Karpas-422 (cell line): Measurements from ENCODE around the gene CRELD2. TPM values are rescaled to one million over a fixed set of nuclear protein-coding genes. Genes with fewer than 3 reads are reported as not detected.

ENCODE experiments used
- DNase-seq: peaks from one replicate; pipeline ENCODE4 v3.0.0-alpha.2; 2015
- H2AFZ ChIP-seq: fragments of 200-600 bp; sonication (generic); 2 replicates; pipeline ENCODE4 v1.6.1; 2014; ENCODE audit warnings: antibody characterized with exemption, low read length, mixed read lengths
- H3K27ac ChIP-seq: fragments of 200-600 bp; sonication (generic); 2 replicates; pipeline ENCODE4 v1.5.1; 2014; ENCODE audit warnings: mild to moderate bottlenecking, low read length, moderate library complexity
- H3K27me3 ChIP-seq: fragments of 200-600 bp; sonication (generic); 2 replicates; pipeline ENCODE4 v1.6.1; 2014; ENCODE audit warnings: low read length, mixed read lengths
- H3K36me3 ChIP-seq: fragments of 200-600 bp; sonication (generic); 2 replicates; pipeline ENCODE4 v1.6.1; 2014; ENCODE audit warnings: low read length, mixed read lengths; ENCODE audit not compliant: insufficient read depth
- H3K4me1 ChIP-seq: fragments of 200-600 bp; sonication (generic); 2 replicates; pipeline ENCODE4 v1.6.1; 2014; ENCODE audit warnings: mild to moderate bottlenecking, low read length, mixed read lengths
- H3K4me2 ChIP-seq: fragments of 200-600 bp; sonication (generic); 2 replicates; pipeline ENCODE4 v1.6.1; 2014; ENCODE audit warnings: low read length, low read depth, mild to moderate bottlenecking; ENCODE audit not compliant: poor library complexity, severe bottlenecking
- H3K4me3 ChIP-seq: fragments of 200-600 bp; sonication (generic); 2 replicates; pipeline ENCODE4 v1.5.1; 2014; ENCODE audit warnings: mild to moderate bottlenecking, antibody characterized with exemption, low read length, mixed read lengths
- H3K79me2 ChIP-seq: fragments of 200-600 bp; sonication (generic); 2 replicates; pipeline ENCODE4 v1.6.1; 2014; ENCODE audit warnings: mild to moderate bottlenecking, low read length, mixed read lengths
- H3K9ac ChIP-seq: fragments of 200-600 bp; sonication (generic); 2 replicates; pipeline ENCODE4 v1.6.0; 2014; ENCODE audit warnings: low read length
- H3K9me2 ChIP-seq: fragments of 200-600 bp; sonication (generic), shearing (Covaris generic); replicated peaks from 2 replicates; pipeline ENCODE4 v1.6.0; 2014; ENCODE audit warnings: mild to moderate bottlenecking, low read length, moderate library complexity; ENCODE audit not compliant: insufficient read depth
- H3K9me3 ChIP-seq: fragments of 300-700, 200-600 bp; sonication (generic); 2 replicates; pipeline ENCODE4 v1.6.1; 2014; ENCODE audit warnings: low read length, mixed read lengths
- H4K20me1 ChIP-seq: fragments of 200-600 bp; sonication (generic); 2 replicates; pipeline ENCODE4 v1.6.1; 2014; ENCODE audit warnings: mild to moderate bottlenecking, antibody characterized with exemption, low read length, low read depth; ENCODE audit not compliant: insufficient read depth
- total RNA-seq: library from RNA; depleted of rRNA; stranded (reverse); fragments of >200 nt; shearing (Covaris generic); gene quantifications from 2 replicates; pipeline ENCODE4 v1.2.3, GENCODE V29; 2014; ENCODE audit warnings: low replicate concordance

CRELD2 gene
- total RNA-seq, 1 experiment from 2014 or later = 12.7 TPM

GRCh38 chr22:49966774-49967705, 48.6 kb downstream of the CRELD2 start:
- no peak overlapping the region for H3K4me3 ChIP-seq
- no peak overlapping the region for H3K9ac ChIP-seq
- H3K79me2 ChIP-seq = no peaks in the 10 kb centered on the region
- H3K27ac ChIP-seq = no peak overlapping the region
- DNase-seq = peak; percentile 62
- no peaks in the 10 kb centered on the region for H3K9me3 ChIP-seq
- H3K9me2 ChIP-seq = no peaks in the 10 kb centered on the region
- no peaks in the 10 kb centered on the region for H3K27me3 ChIP-seq
- H4K20me1 ChIP-seq = peaks cover 54% of the 10 kb centered on the region
- peaks cover 15% of the 10 kb centered on the region for H3K36me3 ChIP-seq
- H3K4me1 ChIP-seq = peaks cover 36% of the 10 kb centered on the region
- H2AFZ ChIP-seq = no peak overlapping the region
- H3K4me2 ChIP-seq = no peak overlapping the region

GRCh38 chr22:49967706-49968208, 49.3 kb downstream of the CRELD2 start:
- Histone ChIP-seq H3K9ac (no peak overlapping the region), H3K79me2 (no peaks in the 10 kb centered on the region), H2AFZ (no peak overlapping the region), H3K27me3 (no peaks in the 10 kb centered on the region), H4K20me1 (peaks cover 49% of the 10 kb centered on the region), H3K9me3 (no peaks in the 10 kb centered on the region), H3K27ac (no peak overlapping the region), H3K9me2 (no peaks in the 10 kb centered on the region), H3K36me3 (peaks cover 11% of the 10 kb centered on the region), H3K4me1 (peaks cover 31% of the 10 kb centered on the region), H3K4me2 (no peak overlapping the region), H3K4me3 (no peak overlapping the region)
- no peak for DNase-seq

GRCh38 chr22:49968313-49968830, 49.9 kb downstream of the CRELD2 start:
- no peak overlapping the region for H2AFZ ChIP-seq
- H3K9me2 ChIP-seq = no peaks in the 10 kb centered on the region
- H3K27me3 ChIP-seq = no peaks in the 10 kb centered on the region
- no peak overlapping the region for H3K4me3 ChIP-seq
- no peaks in the 10 kb centered on the region for H3K9me3 ChIP-seq
- no peaks in the 10 kb centered on the region for H3K79me2 ChIP-seq
- DNase-seq = no peak
- H3K27ac ChIP-seq = no peak overlapping the region
- peaks cover 30% of the 10 kb centered on the region for H3K4me1 ChIP-seq
- peaks cover 5% of the 10 kb centered on the region; the same call in 1 of the 2 replicates for H3K36me3 ChIP-seq
- no peak overlapping the region for H3K9ac ChIP-seq
- H3K4me2 ChIP-seq = no peak overlapping the region
- peaks cover 43% of the 10 kb centered on the region; the same call in 1 of the 2 replicates for H4K20me1 ChIP-seq

- no peak for DNase-seq
Observed at GRCh38 chr22:49968831-49969661, 50.6 kb downstream of the CRELD2 start.

GRCh38 chr22:49969751-49970527, 51.5 kb downstream of the CRELD2 start:
- peaks cover 27% of the 10 kb centered on the region for H3K4me1 ChIP-seq
- no peaks in the 10 kb centered on the region for H3K36me3 ChIP-seq
- H4K20me1 ChIP-seq = peaks cover 27% of the 10 kb centered on the region; the same call in 1 of the 2 replicates
- no peak for DNase-seq
- H3K27me3 ChIP-seq = no peaks in the 10 kb centered on the region
- no peak overlapping the region for H3K27ac ChIP-seq
- H3K9me2 ChIP-seq = no peaks in the 10 kb centered on the region
- H3K4me2 ChIP-seq = no peak overlapping the region
- no peak overlapping the region for H3K4me3 ChIP-seq
- H3K9me3 ChIP-seq = no peaks in the 10 kb centered on the region
- H3K79me2 ChIP-seq = no peaks in the 10 kb centered on the region
- no peak overlapping the region for H2AFZ ChIP-seq
- no peak overlapping the region for H3K9ac ChIP-seq

More at GRCh38 chr22:49968831-49969661, 50.6 kb downstream of the CRELD2 start:
- Histone ChIP-seq H3K9me2 (no peaks in the 10 kb centered on the region), H3K27ac (no peak overlapping the region), H3K79me2 (no peaks in the 10 kb centered on the region), H3K4me3 (no peak overlapping the region), H3K9ac (no peak overlapping the region), H3K27me3 (no peaks in the 10 kb centered on the region), H2AFZ (no peak overlapping the region), H3K4me1 (peaks cover 27% of the 10 kb centered on the region), H4K20me1 (peaks cover 36% of the 10 kb centered on the region; the same call in 1 of the 2 replicates), H3K4me2 (no peak overlapping the region), H3K36me3 (no peaks in the 10 kb centered on the region; the same call in 1 of the 2 replicates), H3K9me3 (no peaks in the 10 kb centered on the region)

- Histone ChIP-seq H3K4me2 (peak overlapping the region; percentile 82), H3K27me3 (no peaks in the 10 kb centered on the region), H4K20me1 (peaks cover 20% of the 10 kb centered on the region; the same call in 1 of the 2 replicates), H3K4me3 (peak overlapping the region; percentile 67), H3K36me3 (no peaks in the 10 kb centered on the region), H3K79me2 (no peaks in the 10 kb centered on the region), H3K4me1 (peaks cover 30% of the 10 kb centered on the region), H3K9me2 (no peaks in the 10 kb centered on the region), H3K9me3 (no peaks in the 10 kb centered on the region), H3K27ac (peak overlapping the region; percentile 31; the same call in 1 of the 2 replicates), H3K9ac (peak overlapping the region; percentile 75), H2AFZ (peak overlapping the region; percentile 85)
- DNase-seq = peak; percentile 97
Observed at GRCh38 chr22:49970528-49971231, 52.2 kb downstream of the CRELD2 start.
